ENCODE results near the gene BCKDK.
A peak's percentile ranks its signal among the peaks of the same experiment; 100 is the strongest.
"Not testable (repeated sequence)": the region's sequence is repeated elsewhere in the genome, so short reads cannot be mapped to it uniquely, and the experiment has no call there.

Gene BCKDK

DNA sequence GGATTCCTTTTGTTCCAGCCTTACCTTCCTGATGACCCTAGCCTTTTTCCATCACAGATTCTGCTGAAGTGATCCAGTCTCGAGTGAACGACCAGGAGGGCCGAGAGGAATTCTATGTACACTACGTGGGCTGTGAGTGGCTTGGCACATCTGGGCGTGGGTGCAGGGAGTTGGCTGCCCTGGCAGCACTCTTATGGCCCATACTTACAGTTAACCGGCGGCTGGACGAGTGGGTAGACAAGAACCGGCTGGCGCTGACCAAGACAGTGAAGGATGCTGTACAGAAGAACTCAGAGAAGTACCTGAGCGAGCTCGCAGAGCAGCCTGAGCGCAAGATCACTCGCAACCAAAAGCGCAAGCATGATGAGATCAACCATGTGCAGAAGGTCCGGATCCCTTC lies 11.9 kb downstream of the BCKDK start:
- DNase-seq (ENCODE audit: low spot score) = no peak

DNA sequence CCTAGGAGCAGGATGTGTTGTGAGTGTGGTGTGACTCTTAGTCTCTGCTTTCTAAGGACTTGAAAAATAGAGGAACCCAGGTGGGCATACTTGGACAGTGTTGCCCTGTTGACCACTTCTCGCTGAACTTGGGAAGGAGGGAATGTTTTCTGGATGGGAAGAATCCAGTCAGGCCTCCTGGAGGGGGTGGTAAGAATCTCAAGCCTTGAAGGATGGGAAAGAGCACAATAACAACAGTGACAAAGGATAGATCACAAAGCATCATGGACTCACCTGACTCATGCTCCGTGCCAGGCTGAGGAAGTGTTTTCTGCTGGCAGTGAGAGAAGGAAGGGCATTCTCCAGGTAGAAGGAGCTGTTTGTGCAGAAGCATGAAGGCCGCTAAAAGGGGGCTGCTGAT lies 17.7 kb downstream of the BCKDK start:
- DNase-seq (ENCODE audit: low spot score) = no peak

DNA sequence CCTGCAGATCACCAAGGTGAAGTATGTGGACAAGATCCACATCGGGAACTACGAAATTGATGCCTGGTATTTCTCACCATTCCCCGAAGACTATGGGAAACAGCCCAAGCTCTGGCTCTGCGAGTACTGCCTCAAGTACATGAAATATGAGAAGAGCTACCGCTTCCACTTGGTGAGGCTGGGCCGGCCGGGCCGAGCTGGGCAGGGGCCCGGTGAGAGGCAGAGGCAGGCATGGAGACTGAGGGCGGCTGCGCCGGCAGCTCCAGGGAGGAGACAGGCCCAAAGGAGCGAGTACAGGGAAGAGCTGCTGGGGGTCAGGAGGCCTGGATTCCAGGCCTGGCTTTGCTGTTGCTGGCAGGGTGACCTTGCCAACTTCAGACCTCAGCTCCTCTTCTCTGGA lies 19.0 kb downstream of the BCKDK start:
- DNase-seq (ENCODE audit: low spot score) = no peak

DNA sequence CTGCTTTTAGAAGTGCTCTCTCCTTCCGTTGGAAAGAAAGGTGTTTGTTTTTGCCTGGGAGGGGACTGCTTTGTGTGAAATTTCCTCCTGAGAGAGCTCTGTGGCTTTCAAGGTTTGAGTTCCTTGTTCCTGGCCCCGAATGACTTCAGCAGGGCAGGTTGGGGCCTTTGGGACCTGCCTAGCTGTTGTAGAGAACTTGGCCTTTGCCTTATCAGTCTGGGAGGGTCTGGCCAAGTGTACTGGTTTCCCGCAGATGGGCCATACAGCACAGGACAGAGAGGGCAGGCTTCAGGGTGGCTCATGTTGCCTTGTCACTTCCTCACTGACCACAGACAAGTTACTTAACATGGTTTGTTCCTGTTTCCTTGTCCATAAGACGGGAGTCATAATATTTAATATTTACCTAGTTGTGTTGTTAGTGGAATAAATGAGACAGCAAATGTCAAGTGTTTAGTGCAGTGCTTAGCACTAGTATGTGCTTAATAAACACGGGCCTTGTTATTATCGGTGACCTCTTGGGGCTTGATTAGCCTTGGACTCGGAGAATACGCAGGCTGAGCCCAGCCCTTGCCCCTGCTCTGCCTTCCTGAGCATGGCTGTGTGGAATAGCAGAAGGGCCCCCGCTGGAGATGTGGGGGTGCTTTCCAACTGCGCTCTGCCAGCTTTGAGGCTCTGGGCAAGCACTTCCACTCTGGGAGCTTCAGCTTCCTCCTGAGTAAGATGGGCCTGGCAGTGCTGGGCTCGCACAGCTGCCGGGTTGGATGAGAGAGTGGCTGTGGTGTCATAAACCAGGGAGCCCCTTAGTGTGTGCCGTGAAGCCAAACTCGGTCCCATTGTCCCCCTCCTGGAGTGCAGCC lies 20.8 kb downstream of the BCKDK start:
- DNase-seq (ENCODE audit: low spot score) = no peak

DNA sequence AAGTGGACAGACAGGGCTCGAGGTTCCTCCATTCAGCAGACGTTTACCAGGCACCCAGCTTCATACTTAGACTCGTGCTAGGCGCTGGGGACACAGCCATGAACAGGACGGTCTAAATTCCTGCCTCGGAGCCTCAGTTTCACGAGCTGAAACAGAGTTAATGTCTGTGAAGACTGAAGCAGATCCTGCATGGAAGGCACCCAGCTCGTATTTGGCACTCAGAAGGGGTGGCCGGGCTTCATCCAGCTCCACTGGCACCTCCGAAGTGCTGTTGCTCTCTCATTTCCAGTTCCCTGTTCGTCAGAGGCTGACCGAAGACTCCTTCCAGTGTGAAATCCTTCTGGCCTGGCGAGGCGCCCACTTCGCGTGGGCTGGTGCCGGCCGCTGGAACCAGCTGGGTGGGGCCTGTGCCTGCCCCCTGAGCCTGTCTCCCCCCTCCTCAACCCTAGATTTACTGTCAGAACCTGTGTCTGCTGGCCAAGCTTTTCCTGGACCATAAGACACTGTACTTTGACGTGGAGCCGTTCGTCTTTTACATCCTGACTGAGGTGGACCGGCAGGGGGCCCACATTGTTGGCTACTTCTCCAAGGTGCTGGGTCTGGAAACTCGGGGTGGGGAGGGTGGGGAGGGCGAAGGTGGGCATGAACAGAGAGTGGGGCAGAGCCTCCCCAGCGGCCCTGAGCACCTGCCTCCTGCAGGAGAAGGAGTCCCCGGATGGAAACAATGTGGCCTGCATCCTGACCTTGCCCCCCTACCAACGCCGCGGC lies 21.6 kb downstream of the BCKDK start:
- DNase-seq (ENCODE audit: low spot score) = no peak

DNA sequence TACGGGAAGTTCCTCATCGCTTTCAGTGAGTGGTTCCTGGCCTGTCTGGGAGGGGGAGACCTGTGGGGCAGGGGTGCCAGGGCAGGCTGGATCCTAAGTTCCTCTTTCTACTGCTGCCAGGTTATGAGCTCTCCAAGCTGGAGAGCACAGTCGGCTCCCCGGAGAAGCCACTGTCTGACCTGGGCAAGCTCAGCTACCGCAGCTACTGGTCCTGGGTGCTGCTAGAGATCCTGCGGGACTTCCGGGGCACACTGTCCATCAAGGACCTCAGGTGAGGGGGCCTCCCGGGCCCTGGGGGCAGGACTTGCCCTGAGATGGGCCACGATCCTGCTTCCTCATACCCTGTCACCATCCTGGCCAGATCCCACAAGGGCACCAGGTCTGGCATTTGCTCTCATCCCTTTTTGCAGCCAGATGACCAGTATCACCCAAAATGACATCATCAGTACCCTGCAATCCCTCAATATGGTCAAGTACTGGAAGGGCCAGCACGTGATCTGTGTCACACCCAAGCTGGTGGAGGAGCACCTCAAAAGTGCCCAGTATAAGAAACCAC lies 22.2 kb downstream of the BCKDK start:
- DNase-seq (ENCODE audit: low spot score) = no peak

DNA sequence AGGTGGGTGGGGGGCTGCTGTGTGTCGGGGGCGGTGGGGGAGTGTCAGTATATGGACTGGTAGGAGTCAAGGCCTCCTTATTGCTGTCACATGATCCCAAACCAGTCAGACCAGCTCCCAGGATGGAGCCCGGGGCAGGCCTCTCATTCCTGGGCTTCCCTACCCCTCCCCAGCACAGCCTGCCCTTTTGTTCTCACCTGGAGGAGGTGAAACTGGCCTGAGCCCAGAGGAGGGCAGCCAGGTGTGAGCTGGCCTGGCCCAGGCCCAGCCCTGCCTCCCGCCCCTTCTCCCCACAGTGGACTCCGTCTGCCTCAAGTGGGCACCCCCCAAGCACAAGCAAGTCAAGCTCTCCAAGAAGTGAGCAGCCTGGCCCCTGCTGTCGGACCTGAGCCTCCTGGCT lies 22.7 kb downstream of the BCKDK start:
- no peak for DNase-seq (ENCODE audit: low spot score)

DNA sequence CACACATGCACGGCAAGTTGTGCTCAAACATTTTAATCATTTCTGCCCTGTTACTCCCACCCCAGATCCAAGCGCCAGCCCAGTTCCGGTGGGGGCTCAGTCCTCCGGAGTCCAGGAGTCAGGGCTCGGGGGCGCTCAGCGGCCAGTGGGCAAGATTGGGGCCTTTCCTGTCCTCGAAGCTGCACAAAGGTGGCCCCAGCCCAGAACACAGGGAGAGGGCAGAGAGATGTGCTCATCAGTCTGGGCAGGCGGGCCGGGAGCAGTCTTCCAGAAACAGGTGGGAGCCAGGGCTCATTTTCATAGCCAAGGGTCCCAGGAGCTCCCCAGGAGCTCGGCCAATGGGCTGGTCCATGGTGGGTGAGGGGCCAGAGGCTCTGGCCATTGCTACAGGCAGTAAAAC lies 23.2 kb downstream of the BCKDK start:
- no peak for DNase-seq (ENCODE audit: low spot score)

DNA sequence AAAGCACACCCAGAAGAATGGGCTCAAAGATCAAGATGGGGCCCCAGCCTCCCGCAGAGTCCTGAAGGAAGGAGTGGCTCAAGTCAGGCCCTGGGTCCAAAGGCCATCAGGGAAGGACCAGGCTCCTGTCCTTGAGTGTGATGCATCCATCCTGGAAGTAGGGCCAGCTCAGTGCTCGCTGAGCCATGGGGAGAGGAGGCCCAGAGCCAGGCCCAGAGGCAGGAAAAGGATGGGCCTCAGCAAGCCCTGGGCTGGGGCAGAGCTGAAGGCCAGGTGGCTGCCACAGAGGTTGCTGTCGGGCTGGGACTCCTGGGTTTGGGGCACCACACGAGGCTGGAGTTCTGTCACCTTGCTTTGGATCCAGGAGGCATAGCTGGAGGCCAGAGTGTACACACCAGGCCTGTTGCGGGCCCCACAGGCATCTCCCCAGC lies 23.7 kb downstream of the BCKDK start:
- no peak for DNase-seq (ENCODE audit: low spot score)

DNA sequence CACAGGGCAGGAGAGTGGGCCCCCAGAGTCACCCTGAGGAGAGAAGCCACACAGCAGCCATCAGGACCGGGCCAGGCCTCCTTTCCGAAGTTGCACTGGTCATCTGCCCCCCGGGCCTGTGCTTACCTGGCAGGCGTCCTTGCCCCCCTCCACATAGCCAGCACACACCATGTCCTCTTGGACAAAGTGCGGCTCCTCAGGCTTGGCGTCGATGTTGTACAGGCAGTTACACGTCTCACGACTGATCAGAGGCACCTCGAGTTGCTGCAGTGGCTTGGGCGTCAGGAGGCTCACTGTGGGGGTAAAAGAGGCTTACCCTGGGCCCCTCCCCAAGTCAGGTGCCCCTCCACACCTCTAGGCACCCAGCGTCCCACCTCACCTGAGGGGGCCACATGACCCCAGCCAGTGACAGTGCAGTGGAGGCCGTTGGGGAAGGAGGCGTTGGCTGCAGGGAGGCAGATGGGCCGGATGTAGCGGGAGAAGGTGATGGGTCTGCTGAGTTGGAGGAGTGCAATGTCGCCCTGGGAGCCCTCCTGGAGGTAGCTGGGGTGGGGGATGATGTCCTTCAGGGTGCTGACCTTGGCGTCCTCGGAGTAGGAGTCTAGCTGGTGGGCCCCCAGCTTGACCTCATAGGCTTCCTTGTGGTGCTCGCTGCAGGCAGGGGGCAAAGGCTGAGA lies 24.3 kb downstream of the BCKDK start:
- no peak for DNase-seq (ENCODE audit: low spot score)

DNA sequence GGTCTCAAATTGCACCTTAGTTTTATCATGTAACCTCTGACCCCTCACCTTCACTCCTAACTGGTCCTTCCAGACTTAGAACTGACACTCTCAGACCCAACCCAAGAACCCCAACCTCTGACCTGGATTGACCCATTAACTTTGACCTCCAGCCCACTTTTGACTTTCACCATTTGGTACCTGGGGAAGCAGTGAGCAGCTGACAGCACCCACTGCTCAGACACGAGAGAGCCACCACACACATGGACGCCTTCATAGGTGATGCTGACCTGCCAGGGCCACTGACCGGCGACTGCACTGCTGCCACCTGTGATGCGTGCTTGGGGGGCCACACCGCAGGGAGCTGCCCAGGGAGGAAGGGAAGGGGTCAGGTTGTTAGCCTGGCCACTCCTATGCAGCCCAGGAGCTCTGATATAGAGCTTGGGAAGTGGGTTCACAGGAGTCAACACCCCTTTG lies 24.9 kb downstream of the BCKDK start:
- DNase-seq (ENCODE audit: low spot score) = no peak

DNA sequence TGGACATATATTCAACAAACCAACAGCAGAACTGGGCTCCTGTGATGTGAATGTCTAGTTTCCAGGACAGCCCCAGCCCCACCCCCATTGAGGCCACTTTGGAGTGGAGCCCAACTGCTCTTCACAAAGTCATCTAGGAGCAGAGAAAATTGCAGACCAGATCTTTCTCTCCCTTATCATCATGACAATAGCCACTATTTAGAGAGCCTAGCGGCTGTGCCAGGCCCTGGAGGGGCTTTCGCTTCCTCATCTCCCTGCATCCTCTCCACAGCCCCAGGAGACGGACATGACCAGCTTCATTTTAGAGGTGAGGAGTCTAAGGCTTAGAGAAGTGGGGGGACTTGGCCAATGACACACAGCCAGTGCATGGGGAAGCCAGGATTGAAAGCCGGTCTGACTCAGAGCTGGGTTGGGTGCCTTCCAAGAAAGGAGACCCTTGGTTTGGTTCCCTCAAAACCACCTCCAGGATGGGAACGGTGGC lies 25.9 kb downstream of the BCKDK start:
- no peak for DNase-seq (ENCODE audit: low spot score)

DNA sequence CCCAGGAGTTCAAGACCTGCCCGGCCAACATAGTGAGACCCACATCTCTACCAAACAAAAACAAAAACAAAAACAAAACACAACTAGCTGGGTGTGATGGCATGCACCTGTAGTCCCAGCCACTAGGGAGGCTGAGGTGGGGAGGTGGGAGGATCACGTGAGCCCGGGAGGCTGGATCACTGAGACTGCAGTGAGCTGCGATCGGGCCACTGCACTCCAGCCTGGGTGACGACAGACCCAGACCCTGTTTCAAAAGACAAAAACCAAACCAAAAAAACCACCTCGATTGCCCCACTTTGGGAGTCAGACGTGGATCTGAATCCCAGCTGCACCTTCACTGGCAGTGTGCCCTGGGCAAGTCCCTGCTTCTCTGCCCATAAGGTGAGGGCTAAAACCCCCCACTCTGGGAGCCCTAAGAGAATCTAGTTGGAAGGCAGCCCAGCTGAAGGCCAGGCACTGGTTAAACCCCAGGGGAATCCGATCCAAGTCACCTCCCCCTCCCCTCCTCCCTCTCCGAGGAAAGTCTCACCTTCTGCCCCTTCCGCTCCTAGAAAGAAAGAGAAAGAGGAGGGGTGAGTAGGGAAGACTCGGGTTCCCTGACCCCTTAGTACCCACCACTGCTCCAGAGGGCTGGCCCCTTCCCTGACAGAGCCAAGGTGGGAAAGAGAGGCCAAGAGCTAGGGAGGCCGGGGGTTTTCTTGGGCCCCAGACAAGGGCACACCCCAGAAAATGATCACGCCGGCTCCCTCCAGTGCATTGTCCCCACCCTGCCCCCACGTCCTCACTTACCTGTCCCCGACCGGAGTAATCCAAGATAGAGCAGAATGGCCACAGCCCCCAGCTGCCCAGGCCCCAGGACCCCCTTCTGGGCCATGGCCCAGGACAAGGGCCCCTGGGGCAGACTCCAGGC lies 26.7 kb downstream of the BCKDK start:
- no peak for DNase-seq (ENCODE audit: low spot score)

DNA sequence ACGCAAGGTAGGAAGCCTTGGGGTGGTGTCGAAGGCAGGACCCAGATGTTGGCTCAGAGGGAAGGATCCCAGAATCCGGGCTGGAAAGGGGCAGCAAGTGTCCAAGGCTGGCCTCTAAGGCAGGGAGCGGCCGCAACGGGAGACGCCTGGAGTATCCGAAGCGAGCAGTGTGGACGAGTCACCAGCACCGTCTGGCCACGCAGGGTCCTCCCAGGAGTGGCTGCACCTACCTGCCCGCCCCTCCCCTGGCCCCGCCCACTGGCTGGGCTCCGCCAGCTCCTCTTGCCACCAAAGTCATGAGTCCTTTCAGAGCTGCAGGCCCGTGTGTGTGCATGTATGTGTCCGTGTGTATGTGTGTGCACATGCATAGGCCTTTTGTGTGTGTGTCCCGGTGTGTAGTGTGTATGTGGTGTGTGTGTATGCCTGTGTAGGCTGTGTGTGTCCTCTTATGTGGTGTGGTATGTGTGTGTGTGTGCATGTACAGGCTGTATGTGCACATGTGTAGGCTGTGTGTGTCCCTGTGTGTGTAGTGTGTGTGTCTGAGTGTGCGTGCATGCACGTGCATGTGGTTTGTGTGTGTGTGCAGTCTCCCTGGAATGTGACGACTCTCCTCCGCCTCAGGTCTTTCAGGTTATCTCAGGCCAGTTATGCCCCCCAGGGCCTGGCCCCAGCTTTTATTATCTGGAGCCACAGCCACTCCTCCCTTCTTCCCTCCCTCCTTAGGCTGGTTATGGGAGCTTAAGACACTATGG lies 27.5 kb downstream of the BCKDK start, which contains the start of gene PRSS8:
PRSS8 (minus strand) TSS at position 193 of the 752 bp plus-strand sequence. CDS start 229 bp downstream, outside the sequence.
- no peak for DNase-seq (ENCODE audit: low spot score)

DNA sequence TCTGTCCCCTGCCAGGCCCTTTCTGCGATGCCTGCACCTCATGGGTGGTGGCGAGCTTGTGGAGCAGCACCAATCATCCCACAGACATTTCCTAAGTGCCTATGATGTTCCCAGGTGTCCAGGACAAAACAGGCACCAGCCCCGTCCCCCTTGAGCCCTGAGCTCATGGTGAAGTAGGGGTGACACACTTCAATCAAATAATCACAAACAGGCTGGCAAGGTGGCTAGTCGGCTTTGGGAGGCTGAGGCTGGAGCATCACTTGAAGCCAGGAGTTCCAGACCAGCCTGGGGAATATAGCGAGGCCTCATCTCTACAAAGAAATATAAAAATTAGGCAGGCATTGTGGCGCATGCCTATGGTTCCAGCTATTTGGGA lies 28.1 kb downstream of the BCKDK start:
- no peak for DNase-seq (ENCODE audit: low spot score)

DNA sequence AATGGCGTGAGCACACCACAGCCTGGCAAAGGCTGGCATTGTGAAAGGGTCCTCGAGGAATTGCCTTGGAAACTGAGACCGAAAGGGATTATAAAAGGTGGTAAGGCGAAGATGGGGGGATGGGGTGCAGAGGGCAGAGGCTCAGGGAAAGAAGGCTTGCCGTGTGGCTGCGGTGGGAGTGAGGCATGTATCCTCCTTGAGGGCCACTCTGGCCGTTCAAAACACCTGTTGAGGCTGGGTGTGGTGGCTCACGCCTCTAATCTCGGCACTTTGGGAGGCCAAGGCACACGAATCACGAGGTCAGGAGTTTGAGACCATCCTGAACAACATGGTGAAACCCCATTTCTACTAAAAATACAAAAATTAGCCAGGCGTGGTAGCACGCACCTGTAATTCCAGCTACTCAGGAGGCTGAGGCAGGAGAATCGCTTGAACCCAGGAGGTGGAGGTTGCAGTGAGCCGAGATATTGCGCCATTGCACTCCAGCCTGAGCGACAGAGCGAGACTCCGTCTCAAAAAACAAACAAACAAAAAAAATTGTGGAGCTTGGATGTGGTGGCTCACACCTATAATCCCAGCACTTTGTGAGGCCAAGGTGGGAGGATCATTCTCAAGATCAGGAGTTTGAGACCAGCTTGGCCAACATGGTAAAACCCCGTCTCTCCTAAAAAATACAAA lies 28.8 kb downstream of the BCKDK start:
- DNase-seq (ENCODE audit: low spot score) = not testable (repeated sequence)

DNA sequence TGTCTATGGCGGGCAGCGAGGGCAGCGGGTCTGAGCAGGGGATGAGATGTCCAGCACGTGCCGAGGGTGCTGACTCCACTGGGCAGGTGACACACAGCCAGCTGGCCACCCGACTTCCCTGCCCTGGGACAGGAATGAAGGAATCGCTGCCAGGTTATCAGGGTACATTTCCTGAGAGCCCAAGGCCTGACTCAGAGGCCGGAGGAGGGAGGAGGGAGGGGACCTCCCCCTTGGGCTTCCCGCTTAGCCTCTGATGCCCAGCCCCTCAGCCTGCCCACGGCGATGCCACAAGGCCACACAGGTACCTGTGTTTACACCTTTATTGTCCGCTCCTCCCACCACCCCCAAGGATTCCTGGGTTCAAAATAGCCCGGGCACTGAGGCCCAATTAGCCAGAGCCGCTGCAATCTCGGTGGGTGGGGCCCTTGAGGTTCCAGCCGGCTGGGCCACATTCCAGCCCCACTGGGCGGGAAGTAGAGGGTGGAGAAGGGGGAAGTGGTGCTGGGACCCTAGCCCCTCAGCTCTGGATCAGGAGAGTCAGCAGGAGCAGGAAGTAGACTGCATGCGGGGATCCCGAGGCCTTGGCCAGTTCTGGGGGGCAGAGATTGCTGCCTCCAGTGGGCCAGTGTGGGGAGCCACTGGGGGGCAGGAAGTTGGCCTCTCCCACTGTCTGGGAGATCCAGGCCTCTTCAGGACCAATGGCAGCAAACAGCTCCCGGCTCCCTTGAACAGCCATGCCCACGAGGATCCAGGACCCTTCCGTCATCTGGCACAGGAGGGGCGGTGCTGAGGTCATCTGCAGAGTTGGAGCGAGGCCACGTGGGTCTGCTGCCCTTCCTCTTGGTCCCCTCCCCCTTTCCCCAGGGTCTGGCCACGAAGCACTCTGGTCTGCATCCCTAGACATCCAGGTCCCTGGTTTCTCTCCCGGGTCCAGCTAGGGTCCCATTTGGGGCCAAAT lies 30.7 kb downstream of the BCKDK start:
- peak; percentile 66 for DNase-seq (ENCODE audit: low spot score)

DNA sequence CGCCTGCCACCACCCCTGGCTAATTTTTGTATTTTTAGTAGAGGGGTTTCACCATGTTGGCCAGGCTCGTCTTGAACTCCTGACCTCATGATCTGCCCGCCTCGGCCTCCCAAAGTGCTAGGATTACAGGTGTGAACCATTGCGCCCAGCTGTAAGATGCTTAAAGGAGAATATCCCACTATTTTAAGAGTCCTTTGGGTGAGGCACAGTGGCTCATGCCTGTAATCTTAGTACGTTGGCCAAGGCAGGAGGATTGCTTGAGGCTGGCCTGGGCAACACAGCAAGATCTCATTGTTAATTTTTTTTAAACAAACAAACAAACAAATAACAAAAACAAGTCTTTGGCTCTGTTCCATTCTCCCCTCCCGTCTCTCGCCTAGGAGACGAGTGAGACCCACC lies 32.9 kb downstream of the BCKDK start:
- not testable (repeated sequence) for DNase-seq (ENCODE audit: low spot score)
